Suppressor macrophage treated with lipopolysaccharide for 4 hours (primary cell): ENCODE data around the gene STPG2.
A peak's percentile ranks its signal among the peaks of the same experiment; 100 is the strongest.

Experiments used
- DNase-seq: peaks from one replicate; pipeline ENCODE4 v3.0.0-alpha.2; 2020

The STPG2 gene

GRCh38 chr4:98092833-98093439, 50.3 kb downstream of the STPG2 start:
- DNase-seq = peak; percentile 9

GRCh38 chr4:98081936-98082335, 61.3 kb downstream of the STPG2 start:
- DNase-seq = no peak

- DNase-seq = no peak
Observed at GRCh38 chr4:98068495-98068894, 74.8 kb downstream of the STPG2 start.

GRCh38 chr4:98055800-98056501, 87.3 kb downstream of the STPG2 start:
- DNase-seq = no peak

GRCh38 chr4:98046665-98047064, 96.6 kb downstream of the STPG2 start:
- DNase-seq = no peak

GRCh38 chr4:98030059-98030458, 113.2 kb downstream of the STPG2 start:
- no peak for DNase-seq

- no peak for DNase-seq
Observed at GRCh38 chr4:98027827-98028226, 115.4 kb downstream of the STPG2 start.

GRCh38 chr4:98026362-98026761, 116.9 kb downstream of the STPG2 start:
- DNase-seq = no peak

GRCh38 chr4:98006814-98007412, 136.4 kb downstream of the STPG2 start:
- DNase-seq = no peak

GRCh38 chr4:98006060-98006459, 137.2 kb downstream of the STPG2 start:
- no peak for DNase-seq

GRCh38 chr4:98000940-98001339, 142.3 kb downstream of the STPG2 start:
- no peak for DNase-seq

GRCh38 chr4:97998203-97998602, 145.1 kb downstream of the STPG2 start:
- no peak for DNase-seq

GRCh38 chr4:97994765-97995465, 148.4 kb downstream of the STPG2 start:
- DNase-seq = no peak

- no peak for DNase-seq
Observed at GRCh38 chr4:97990409-97990808, 152.9 kb downstream of the STPG2 start.

GRCh38 chr4:97987019-97987648, 156.1 kb downstream of the STPG2 start:
- no peak for DNase-seq

- DNase-seq = no peak
Observed at GRCh38 chr4:97984545-97985131, 158.6 kb downstream of the STPG2 start.

GRCh38 chr4:97978791-97979488, 164.3 kb downstream of the STPG2 start:
- no peak for DNase-seq

GRCh38 chr4:97953171-97953941, 189.9 kb downstream of the STPG2 start:
- no peak for DNase-seq

- DNase-seq = no peak
Observed at GRCh38 chr4:97952763-97953162, 190.5 kb downstream of the STPG2 start.

GRCh38 chr4:97950836-97951235, 192.4 kb downstream of the STPG2 start:
- DNase-seq = no peak

GRCh38 chr4:97942951-97943350, 200.3 kb downstream of the STPG2 start:
- no peak for DNase-seq
